Stimulated activated CD4-positive, alpha-beta T cell treated with anti-CD3 and anti-CD28 coated beads, Interleukin-15, amount 100 ng/mL, for 24 hours (primary cell): ENCODE data around the gene STXBP5.

Experiments used
- DNase-seq: peaks from one replicate; pipeline ENCODE4 v3.0.0-alpha.2; 2020

The STXBP5 gene

DNA sequence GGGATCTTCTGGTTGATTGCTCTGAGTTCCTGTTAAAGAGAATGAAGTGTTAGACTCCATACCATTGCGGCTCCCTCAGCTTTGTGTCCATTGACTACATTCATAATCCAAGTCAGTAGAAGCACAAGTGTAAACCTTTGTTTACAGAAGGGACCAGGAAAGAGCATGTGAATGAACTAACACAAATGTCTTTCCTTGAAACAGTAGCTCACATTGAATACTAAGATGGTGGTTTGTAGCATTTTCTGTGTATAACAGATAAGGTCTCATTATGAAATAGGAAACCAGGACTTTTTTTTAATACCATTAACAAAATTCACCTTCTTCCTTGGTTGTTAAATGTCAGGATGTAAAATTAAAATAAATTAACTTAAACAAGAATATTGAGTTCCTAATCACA lies 8.4 kb downstream of the STXBP5 start:
- DNase-seq = no peak

DNA sequence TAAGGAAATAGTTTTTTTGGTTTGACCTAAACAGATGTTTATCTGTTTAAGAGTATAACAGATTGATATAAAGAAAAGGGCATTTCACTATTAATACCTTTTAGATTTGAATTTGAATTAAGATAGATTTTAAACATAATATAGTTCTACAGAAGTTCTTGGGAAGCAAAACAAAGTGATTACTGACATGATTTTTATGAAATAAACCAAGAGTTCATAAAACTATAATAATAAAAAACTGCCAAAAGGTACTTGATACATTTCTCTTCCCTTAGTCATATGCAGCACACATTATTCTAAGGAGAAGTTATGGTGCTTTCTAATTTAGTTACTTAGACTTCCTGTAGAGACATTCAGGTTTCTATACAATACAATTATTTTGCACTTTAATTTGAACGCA lies 9.6 kb downstream of the STXBP5 start:
- DNase-seq = no peak

DNA sequence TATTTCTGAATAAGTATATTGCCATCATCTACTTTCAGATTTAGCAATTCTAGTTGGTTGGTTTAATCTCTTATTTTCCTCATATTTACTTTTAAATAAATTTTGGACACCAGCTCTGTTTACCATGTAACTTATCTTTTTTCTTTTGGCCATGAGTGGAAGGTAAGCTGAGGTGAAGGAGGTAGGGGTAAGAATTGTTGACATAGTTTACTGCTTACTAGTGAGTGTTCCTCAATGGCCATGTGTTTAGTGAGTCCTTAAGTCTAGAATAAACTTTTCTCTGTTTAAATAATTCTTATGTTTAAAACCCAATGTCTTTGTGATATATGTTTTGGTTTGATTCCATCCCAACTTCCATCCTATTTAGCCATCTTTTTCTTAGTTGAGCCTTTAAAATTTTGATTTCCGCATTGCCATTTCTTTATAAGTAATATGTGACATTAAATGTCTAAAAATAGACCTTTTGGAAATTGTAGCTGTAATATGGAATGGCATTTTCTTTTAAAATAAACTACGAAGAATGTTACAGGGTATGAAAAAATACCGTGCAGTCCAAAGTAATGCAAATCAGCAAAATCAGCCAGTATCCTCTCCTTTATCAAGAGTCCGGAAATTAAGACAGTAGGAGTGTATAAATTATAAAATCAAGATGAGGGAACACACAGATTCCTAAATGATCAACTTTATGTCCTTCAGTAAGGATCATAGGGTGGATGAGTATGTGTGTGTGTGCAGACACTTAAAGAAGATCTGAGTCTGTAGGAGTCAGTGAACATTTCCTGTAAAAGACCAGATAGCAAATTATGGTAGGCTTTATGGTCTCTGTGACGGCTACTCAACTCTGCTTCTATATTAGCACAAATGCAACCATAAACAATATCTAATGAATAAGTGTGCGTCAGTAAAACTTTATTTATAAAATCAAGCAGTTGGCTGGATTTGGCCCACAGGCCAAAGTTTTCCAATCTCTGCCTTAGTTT lies 10.3 kb downstream of the STXBP5 start:
- DNase-seq = no peak

DNA sequence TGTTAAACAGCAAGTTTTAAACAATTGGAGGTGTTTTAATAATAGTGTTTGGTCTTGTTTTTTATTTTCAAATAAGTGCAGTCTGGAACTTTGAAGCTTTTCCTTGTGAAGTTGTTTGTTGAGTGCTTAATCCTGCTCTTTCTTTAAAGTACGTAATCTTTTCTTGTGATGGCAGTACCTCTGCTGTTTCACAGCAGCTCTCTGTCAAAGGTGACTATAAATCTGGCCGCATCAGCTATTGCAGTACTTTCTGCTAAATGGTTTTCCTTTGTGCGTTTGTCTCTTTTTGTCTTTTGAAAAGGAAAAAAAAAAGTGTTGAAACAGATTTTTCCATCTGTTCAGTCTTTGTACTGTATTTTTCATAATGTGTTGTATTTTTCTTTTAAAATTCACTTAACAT lies 12.7 kb downstream of the STXBP5 start:
- no peak for DNase-seq

DNA sequence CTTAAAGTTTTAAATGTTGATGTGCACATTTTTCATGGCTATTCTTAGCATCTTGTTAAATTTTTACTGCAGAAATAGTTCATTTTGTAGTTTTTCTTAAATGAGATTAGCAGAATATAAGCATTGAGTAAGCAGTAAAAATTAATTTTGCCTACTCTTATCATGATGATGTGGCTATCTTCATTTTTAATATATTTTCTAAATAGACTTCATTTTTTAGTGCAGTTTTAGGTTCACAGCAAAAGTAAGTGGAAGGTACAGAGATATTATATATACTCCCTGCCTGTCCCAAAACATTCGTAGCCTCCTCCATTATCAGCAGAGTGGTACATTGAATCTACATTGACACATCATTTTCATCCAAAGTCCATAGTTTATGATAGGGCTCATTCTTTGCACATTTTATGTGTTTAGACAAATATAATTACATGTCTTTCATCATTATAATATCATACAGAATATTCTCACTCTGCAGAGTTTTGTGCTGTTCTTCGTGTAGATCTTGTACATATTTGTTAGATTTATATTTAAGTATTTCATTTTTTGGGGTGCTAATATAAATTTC lies 13.7 kb downstream of the STXBP5 start:
- DNase-seq = no peak

DNA sequence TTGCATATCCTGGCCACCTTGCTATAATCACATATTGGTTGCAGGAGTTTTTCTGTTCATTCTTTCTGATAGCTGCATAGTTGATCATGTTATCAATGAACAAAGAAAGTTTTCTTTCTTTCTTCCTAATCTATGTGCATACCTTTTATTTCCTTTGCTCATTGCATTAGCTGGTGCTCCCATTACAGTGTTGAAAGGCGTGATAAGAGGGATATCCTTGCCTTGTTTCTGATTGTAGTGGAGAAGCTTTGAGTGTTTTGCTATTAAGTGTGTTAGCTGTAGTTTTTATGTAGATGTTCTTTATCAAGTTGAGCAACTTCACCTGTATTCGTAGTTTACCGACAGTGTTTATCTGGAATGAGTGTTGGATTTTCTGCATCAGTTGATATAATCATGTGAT lies 14.6 kb downstream of the STXBP5 start:
- DNase-seq = no peak

DNA sequence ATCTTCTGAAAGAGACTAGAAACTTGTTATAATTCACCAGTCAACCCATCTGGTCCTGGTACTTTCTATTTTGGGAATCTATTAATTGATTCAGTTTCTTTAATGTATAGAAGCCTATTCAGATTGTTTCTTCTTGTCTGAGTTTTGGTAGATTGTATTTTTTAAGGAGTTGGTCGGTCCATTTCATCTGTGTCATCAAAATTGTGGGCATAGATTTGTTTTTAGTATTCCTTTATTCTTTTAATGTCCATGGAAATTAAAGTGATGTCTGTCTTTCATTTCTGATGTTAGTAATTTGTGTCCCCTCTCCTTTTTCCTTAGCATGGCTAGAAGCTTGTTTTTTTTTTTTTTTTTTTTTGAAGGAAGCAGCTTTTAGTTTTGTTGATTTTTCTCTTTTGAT lies 15.2 kb downstream of the STXBP5 start:
- no peak for DNase-seq

DNA sequence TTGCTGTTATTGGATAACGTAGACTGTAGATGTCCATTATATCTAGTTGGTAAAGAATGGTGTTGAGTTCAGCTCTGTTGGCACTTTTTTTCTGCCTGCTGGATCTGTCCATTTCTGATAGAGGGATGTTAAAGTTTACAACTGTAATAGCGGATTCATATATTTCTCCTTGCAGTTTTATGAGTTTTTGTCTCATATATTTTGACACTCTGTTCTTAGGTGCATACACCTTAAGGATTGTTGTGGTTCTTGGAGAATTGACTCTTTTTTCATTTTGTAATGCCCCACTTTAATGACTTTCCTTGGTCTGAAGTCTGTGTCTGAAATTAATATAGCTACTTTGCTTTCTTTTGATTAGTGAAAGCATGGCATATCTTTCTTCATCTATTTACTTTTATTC lies 16.1 kb downstream of the STXBP5 start:
- DNase-seq = no peak

DNA sequence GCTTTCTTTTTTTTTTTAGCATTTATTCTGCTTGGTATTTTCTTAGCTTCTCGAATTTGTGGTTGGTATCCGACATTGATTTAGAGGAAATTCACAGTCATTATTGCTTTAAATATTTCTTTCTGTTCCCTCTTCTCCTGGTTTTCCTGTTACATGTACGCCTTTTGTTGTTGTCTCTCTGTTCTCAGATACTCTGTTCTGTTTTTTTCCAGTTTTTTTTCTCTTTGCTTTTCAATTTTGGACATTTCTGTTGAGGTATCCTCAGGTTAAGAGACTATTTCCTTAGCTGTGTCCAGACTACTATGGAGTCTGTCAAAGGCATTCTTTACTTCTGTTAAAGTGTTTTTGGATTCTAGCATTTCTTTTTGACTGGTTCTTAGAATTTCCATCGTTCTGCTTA lies 17.5 kb downstream of the STXBP5 start:
- no peak for DNase-seq

DNA sequence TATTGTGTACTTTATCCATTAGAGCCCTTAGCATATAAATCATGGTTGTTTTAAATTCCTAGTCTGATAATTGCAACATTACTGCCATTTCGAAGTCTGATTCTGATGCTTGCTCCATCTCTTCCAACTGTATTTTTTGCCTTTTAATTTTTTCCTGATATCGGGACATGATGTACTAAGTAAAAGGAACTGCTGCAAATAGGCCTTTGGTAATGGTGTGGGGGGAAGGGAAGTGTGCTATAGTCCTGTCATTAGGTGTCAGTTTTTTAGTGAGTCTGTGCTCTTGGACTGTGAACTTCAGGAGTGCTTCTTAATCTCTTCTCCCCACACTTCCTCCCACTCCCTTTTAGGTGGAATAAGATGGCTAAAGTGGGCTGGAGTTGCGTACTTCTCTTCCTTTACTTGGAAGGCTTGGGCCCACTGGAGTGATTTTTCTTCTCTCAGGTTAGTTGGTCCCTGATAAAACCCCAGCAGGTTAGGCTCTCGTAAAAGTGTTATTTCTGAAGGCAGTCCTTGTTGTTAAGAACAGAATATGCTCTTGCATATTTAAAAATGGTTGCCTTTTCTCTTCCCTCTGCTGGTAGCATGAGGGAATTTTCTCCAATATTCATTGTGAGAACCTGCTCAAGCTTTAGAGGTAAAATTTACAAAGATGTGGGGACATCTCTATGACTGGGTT lies 18.1 kb downstream of the STXBP5 start:
- DNase-seq = no peak

DNA sequence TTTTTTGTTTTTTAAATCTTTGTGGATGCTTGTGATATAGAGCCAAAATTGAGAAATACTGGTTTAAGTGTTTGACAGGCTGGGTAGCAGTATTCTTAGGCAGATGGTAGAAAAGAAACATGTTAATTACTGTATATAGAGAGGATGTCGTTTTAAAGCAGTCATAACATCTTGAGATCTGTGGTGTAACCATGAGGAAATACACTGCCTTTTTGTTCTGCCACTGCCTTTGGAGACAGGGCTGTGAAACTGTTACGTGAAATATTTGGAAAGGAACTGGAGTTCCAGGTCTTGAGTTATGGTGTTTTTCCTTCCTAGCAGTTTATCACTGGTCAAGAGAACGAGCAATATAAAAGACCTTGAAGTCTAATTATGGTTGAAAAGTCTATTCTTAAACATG lies 19.5 kb downstream of the STXBP5 start:
- DNase-seq = no peak

DNA sequence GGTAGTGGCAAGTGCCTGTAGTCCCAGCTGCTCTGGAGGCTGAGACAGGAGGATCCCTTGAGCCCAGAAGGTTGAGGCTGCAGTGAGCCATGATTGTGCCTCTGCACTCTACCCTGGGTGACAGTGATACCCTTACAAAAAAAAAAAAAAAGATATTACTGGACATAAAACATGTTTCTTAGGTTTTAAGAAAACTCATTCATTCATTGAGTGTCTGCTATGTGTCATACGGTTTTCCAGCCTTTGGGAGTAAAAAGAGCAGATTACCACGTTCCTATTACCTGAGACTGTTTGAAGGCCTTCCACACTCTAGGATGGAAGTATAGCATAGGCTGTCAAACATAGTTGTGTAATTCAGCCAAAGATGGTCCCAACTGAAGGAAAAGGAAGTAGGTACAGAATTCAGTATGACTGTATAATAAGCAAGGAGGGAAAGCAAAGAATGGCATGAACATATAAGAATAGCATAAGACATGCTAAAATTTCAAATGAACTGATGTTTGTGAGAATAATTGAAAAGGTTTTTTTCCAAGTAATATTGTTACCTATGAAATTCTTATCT lies 22.0 kb downstream of the STXBP5 start:
- DNase-seq = no peak

DNA sequence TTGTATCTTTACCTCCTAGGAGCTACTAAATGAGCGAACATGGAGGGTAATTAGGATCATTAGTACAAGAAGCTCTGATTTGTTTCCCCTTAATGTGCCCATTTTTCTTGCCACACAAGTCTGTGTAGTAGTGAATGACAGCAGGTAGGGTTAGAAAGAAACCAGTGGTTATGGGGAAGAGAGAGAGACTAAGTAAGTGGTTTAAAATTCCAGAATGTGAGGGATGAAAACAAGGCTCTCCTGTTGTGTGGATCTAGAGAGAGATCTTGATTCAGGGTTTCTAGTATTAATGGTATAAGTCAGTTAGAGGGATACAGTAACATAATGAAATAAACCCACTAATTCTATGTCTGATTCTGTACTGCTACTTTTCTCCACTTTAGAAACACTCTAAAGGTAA lies 22.7 kb downstream of the STXBP5 start:
- DNase-seq = no peak

DNA sequence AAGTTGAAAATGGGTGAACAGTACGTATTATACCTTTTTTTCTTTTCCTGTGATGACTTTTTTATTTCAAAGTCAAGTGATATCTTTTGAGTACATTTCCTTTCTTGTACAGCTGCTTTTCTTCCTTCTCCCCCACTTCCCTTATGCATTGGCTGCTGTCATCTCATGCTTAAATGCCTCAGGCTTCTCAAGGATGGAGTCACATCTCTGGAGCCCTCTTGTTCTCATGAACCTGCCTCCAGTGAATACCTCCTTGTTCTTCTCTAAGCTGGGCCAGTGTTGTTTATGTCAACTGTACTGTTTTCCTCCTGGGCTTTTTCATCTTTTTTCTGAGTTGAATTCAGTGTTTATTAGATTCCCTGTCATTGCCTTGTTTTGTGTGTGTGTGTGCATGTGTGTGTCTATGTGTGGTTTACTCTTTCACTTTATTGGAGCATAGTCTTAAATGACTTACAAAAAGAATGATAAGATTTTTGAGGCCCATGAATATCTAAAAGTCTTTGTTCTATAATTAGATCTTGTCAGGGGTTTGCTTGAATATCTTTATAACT lies 23.6 kb downstream of the STXBP5 start:
- no peak for DNase-seq

DNA sequence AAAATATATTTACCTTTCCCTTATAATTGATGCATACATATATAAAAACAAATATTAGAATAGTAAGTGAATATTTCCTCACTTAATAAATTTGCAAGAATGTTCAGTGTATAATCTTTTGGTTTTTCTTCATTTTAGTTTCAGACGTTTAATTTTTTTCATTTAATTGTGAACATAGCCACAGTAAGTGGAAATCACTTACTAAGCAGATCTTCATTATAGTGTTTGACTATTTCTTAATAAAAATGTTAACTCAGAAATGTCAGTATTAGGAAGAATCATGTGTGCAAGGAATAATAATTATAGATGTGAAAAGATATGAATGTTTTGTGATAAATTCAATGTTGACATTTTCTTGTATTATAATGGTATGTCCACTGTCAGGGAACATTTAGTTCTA lies 27.4 kb downstream of the STXBP5 start:
- DNase-seq = no peak

DNA sequence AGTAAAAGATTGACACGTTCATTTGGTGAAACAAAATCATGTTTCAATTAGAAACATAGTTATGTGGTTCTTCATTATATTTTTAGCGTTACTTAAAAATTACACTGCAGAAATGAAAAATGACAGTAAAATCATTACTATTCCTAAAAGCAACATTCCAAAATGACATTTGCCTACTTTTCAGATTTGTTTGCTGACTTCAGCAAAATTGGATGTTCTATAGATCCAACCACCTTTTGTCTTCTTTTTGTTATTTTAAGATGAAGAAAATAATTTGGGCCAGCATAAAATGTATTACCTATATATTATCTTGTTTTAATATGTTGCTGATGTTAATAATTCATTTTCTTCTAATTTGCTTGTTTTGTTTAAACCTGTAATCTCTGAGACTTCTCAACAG lies 30.5 kb downstream of the STXBP5 start:
- no peak for DNase-seq

DNA sequence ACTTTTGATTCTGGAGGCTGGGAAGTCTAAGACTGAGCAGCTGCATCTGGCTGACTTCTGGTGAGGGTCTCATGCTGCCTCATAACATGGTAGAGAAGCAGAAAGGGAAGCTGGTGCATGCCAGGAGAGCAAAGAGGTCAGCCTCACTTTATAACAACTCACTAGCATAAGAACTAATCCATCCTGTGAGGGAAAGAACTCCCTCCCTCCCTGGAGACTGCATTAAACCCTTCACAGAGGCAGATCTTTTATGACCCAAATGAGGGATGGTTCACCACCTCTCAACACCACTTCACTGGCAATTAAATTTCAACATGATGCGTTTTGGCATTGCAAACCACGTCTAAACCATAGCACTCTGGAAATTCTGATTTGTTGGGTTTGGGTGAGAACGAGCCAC lies 33.9 kb downstream of the STXBP5 start:
- DNase-seq = no peak

DNA sequence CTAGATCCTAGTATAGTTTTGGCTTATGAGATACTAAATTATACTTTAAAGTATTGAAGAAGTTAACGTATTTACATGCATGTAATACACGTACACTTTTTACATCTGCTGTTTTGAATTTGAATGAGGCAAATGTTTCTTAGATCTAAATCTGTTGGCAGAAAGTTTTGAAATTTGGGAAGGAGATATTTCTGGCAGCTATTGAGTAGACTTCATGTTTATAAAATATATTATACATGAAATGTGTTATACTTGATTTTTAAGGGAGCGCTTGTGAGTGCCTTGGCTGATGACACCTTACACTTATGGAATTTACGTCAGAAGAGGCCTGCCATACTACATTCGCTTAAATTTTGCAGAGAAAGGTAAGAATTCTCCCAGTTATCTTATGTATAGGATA lies 34.7 kb downstream of the STXBP5 start:
- no peak for DNase-seq

DNA sequence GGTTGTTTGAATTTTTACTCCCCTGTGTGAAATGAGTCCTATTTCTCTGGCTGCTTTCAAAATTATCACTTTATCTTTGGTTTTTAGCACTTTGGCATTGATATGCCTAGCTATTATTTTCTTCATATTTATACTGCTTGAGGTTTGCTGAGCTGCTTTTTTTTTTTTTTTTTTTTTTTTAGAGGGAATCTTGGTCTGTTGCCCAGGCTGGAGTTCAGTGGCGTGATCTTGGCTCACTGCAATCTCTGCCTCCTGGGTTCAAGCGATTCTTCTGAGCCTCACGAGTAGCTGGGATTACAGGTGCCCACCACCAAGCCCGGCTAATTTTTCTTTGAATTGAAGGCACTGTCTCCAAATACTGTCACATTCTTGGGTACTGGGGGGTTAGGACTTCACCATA lies 40.6 kb downstream of the STXBP5 start:
- DNase-seq = no peak

DNA sequence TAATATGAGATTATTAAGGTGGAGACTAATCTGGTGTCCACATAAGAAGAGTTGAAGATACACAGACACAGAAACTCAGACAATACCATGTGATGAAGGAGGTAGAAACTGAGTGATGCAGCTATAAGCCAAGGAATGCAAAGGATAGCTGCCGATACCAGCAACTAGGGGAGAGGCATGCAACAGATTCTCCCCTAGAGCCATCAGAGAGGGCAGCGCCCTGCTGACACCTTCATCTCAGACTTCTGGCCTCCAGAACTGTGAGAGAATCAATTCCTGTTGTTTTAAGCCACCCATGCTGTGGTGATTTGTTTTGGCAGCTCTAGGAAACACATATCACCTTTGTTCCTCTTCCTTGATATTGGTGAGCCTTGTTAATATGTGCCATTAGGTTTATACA lies 41.5 kb downstream of the STXBP5 start:
- DNase-seq = no peak

DNA sequence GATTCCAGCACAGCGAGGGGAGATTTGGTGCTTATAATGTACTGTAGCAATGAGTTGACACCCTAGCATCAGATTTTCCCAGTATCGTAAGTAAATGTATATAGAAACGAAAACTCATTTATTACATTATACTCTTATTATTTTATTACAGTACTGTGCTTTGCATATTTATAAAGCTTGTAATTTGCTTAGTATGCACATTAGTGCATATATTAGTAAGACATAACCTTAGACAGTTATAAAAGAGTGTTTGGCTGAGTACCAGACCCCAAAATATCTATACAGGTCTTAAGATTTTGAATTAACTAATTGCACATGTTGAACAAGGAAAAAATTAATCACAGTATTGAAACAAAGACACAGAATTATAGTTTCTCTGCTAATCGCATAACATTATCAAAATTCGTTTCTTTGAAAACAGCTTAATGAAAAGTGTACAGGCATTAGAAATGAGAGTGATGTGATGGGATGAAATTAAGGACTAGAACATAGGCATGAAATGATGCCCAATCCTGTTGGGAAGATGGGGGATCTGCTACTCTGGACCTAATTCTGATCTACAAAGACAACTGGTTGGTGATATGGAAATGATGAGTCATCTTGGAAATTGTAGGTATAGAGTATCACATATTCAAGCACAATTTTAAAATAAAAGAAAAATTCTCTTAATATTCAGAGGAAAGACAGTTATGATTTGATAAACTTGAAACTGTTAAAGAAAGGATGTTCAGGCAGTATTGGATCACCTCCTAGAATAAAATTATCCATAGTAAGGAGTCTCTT lies 42.8 kb downstream of the STXBP5 start:
- DNase-seq = no peak

DNA sequence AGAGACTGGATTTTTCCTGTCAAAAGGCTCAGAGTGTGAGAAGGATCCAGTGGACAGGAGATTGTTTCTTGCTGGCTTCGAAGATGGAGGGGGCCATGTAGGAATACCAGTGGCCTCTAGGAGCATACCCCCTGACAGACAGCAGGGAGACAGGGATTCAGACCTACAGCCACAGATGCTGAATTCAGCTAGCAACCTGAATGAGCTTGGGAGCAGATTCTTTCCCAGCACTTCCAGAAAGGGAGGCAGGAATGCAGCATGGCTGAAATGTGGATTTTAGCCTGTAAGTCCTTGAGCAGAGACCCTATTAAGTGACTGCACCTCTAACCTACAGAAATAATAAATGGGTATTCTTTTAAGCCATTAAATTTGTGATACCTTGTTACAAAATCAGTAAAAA lies 44.6 kb downstream of the STXBP5 start:
- DNase-seq = no peak

DNA sequence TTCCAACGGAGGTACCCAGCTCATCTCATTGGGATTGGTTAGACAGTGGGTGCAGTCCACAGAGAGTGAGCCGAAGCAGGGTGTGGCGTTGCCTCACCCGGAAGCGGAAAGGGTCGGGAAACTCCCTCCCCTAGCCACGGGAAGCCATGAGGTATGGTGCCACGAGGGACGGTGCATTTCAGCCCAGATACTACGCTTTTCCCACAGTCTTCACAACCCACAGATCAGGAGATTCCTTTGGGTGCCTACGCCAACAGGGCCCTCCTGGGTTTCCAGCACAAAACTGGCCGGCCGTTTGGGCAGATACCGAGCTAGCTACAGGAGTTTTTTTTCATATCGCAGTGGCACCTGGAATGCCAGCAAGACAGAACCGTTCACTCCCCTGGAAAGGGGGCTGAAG lies 46.9 kb downstream of the STXBP5 start:
- DNase-seq = no peak
